Measurements from ENCODE around the gene IL17RD.

DNA sequence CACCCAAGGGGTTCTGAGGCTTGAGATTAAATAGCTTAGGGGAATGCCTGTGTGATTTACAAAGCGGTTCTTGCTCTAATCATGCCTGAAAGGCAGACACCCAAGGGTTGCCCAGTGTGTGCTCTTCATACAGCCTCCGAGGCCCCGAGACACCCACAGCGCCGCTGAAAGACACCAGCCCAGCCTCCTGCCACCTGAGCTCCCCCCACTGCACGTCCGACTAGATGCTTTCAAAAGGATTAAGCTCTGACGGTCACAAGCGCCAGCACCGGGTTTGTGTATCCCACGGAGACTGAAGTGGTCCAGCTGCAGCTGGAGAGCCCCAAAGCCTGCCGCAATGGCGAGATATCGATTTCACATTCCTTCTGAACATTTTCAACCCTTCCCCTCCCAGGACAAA is 54.4 kb downstream of the IL17RD start:
- TF ChIP-seq, protein P1, sequence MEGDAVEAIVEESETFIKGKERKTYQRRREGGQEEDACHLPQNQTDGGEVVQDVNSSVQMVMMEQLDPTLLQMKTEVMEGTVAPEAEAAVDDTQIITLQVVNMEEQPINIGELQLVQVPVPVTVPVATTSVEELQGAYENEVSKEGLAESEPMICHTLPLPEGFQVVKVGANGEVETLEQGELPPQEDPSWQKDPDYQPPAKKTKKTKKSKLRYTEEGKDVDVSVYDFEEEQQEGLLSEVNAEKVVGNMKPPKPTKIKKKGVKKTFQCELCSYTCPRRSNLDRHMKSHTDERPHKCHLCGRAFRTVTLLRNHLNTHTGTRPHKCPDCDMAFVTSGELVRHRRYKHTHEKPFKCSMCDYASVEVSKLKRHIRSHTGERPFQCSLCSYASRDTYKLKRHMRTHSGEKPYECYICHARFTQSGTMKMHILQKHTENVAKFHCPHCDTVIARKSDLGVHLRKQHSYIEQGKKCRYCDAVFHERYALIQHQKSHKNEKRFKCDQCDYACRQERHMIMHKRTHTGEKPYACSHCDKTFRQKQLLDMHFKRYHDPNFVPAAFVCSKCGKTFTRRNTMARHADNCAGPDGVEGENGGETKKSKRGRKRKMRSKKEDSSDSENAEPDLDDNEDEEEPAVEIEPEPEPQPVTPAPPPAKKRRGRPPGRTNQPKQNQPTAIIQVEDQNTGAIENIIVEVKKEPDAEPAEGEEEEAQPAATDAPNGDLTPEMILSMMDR (IDR thresholded peaks at IDR 0.05) = no peak
- TF ChIP-seq EZH2 (IDR thresholded peaks at IDR 0.05; ENCODE audit: borderline replicate concordance, insufficient read depth, low read depth, low read length, poor library complexity, severe bottlenecking) = no peak

Data from B cell (primary cell).